K562 (cell line): Measurements from ENCODE around the gene LDB1. TPM values are rescaled to one million over a fixed set of nuclear protein-coding genes. Genes with fewer than 3 reads are reported as not detected.

ENCODE experiments used
- DNMT1 ChIP-seq: fragments of 450-650 bp; IDR thresholded peaks from 2 replicates; pipeline ENCODE4 v1.6.1; 2016; ENCODE audit warnings: antibody characterized with exemption, mild to moderate bottlenecking
- FOXK2 ChIP-seq, 2 experiments: fragments of 450-650 bp; IDR thresholded peaks in 1 of 2; conservative IDR thresholded peaks in 1 of 2; 2 replicates each; pipeline ENCODE4 v1.6.1; 2016; ENCODE audit warnings: low read depth in 2 of 2, mild to moderate bottlenecking in 1 of 2
- HDGF ChIP-seq: fragments of 450-650 bp; IDR thresholded peaks from 2 replicates; pipeline ENCODE4 v1.6.1; 2016
- MGA ChIP-seq: fragments of 450-650 bp; IDR thresholded peaks from 2 replicates; pipeline ENCODE4 v1.6.1; 2016; ENCODE audit warnings: mild to moderate bottlenecking, moderate library complexity
- PRDM10 ChIP-seq: fragments of 450-650 bp; IDR thresholded peaks from 2 replicates; pipeline ENCODE4 v1.6.1; 2018; ENCODE audit not compliant: partially characterized antibody
- ZNF561 ChIP-seq: fragments of 450-650 bp; formaldehyde crosslinking; conservative IDR thresholded peaks from 2 replicates; pipeline ENCODE4 v1.4.0; 2020; ENCODE audit warnings: mild to moderate bottlenecking, moderate library complexity
- ZNF780A ChIP-seq: fragments of 250-450 bp; sonication (Bioruptor Pico); IDR thresholded peaks from 2 replicates; pipeline ENCODE4 v1.5.0; 2021; ENCODE audit warnings: mild to moderate bottlenecking
- polyA plus RNA-seq, 8 experiments: library from polyadenylated mRNA; depleted of rRNA in 4 of 8; stranded (reverse) in 5 of 8; unstranded in 3 of 8; fragments of >200 nt; fragmentation: Nextera tagmentation in 2 of 8; fragmentation: Illumina TruSeq in 1 of 8; extraction: Ambion mirVana in 2 of 8; extraction: Trizol in 1 of 8; gene quantifications; 2 replicates each; pipeline versions ENCODE4 v1.2.1 to v1.2.3, GENCODE V29; 2011 to 2014; ENCODE audit warnings: inconsistent platforms in 1 of 8, missing spikeins in 1 of 8
- total RNA-seq, 7 experiments: library from RNA; depleted of rRNA in 6 of 7; stranded (reverse); fragments of >200 nt in 6 of 7; fragmentation: Illumina TruSeq in 2 of 7; extraction: Trizol in 2 of 7; gene quantifications; 2 replicates each; pipeline versions ENCODE4 v1.2.1 to v1.2.3, GENCODE V29; 2011 to 2021; ENCODE audit warnings: low replicate concordance in 1 of 7
- TF ChIP-seq, protein P1 (sequence below): sonication (generic); formaldehyde crosslinking; IDR thresholded peaks from 2 replicates; pipeline ENCODE4 v1.9.0; 2022; ENCODE audit warnings: mild to moderate bottlenecking, missing genetic modification reagents

LDB1 gene
- total and polyA plus RNA-seq, 9 of the 15 experiments (the other 6 are each of a cell fraction or from before 2014, with no cell fraction given): 1.9 to 137 (median 105) TPM

DNA sequence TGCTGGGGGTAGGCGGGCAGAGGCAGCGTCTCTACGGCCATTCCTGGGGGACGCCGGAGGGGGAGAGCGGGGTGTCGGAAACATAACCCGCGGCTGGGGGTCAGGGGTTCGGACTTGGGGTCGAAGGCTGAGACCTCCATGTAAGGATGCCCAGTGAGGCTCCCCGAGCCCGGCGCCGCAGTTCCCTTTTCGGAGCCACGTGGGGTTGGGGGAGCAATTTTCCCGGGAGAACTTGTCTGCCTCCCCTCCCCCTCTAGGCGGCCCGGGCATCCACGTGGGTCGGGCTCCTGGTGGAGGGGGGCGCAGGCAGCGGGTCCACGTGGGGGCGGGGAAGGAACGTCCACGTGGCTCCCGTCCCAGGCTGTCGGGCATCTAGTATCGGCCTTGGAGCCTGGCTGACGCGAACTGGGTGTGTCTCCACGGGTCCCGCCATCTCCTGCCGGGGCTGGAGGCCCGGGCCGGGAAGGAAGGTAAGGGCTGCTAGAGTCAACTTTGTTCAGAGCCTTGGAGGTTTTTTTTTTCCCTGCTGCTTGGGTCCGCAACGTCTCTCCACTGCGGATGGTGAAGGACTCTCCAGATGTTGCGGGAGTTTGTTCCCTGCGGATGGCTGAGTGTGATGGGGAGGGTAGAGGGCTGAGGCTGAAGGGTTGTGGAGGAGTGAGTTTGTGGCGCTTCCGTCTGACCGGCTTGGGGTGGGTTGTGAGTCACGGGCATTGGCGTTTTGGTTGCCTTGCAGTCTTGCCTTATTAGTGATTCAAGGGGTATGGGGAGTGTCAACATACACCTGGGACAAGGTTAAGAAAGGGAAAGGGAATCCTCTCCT is 13.4 kb upstream of the LDB1 start (continued):
- TF ChIP-seq PRDM10 (no peak), DNMT1 (no peak), HDGF (no peak), FOXK2 (conservative IDR thresholded peaks at IDR 0.05 in 1 of 2, IDR thresholded peaks at IDR 0.05 in 1 of 2; ENCODE audit: low read depth in 2 of 2) (no peak), ZNF780A (no peak), ZNF561 (CRISPR knock-in tag) (no peak), MGA (0 out of 2 replicates have a peak, but pooled peaks have one; percentile 36)
- TF ChIP-seq, protein P1, sequence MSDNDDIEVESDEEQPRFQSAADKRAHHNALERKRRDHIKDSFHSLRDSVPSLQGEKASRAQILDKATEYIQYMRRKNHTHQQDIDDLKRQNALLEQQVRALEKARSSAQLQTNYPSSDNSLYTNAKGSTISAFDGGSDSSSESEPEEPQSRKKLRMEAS (CRISPR knock-in tag): peak; percentile 96
